Transverse colon (tissue), 4 donors: ENCODE results near the gene TOP2B.

Experiments used
- POLR2A ChIP-seq: fragments of 450-650 bp; IDR thresholded peaks from one replicate; pipeline ENCODE4 v1.6.1; 2016; ENCODE audit warnings: antibody characterized with exemption, mild to moderate bottlenecking, moderate library complexity
- POLR2AphosphoS5 ChIP-seq, 3 donors: sonication (generic); formaldehyde crosslinking; IDR thresholded peaks; one replicate each; pipeline ENCODE4 v1.6.1; 2016; ENCODE audit warnings: antibody characterized with exemption in 3 of 3
- TF ChIP-seq, protein P1 (sequence below), 5 experiments: fragments of 200-600 bp in 3 of 5; fragments of 450-650 bp in 2 of 5; sonication (generic) in 3 of 5; IDR thresholded peaks; 1 replicate in 2 of 5; 2 replicates in 3 of 5; pipeline ENCODE4 v1.5.1; 2016 to 2017; ENCODE audit warnings: antibody characterized with exemption in 5 of 5, inconsistent platforms in 3 of 5, mild to moderate bottlenecking in 2 of 5, moderate library complexity in 1 of 5

DNA sequence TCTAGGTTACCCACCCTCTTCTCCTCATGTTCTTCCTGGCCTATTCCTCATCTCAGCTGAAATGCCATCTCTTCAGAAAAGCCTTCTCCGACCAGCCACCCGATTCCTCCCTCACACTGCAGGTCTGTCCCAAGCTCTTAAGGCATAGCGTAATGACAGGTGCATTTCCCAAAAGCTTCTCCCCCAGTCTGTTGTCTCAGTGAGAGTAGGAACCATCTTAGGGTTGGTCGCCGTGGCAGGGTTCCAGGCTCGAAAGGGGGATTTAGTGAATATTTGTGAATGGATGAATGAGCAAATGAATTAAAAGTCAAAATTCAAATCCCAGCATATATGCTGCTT is 78.6 kb downstream of the TOP2B start:
- TF ChIP-seq POLR2A: no peak
- TF ChIP-seq, protein P1, sequence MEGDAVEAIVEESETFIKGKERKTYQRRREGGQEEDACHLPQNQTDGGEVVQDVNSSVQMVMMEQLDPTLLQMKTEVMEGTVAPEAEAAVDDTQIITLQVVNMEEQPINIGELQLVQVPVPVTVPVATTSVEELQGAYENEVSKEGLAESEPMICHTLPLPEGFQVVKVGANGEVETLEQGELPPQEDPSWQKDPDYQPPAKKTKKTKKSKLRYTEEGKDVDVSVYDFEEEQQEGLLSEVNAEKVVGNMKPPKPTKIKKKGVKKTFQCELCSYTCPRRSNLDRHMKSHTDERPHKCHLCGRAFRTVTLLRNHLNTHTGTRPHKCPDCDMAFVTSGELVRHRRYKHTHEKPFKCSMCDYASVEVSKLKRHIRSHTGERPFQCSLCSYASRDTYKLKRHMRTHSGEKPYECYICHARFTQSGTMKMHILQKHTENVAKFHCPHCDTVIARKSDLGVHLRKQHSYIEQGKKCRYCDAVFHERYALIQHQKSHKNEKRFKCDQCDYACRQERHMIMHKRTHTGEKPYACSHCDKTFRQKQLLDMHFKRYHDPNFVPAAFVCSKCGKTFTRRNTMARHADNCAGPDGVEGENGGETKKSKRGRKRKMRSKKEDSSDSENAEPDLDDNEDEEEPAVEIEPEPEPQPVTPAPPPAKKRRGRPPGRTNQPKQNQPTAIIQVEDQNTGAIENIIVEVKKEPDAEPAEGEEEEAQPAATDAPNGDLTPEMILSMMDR (IDR thresholded peaks at IDR 0.05): no peak
- no peak for TF ChIP-seq POLR2AphosphoS5 (IDR thresholded peaks at IDR 0.05)
